ENCODE measurements around the gene SRMS. TPM values are rescaled to one million over a fixed set of nuclear protein-coding genes. Genes with fewer than 3 reads are reported as not detected.

SRMS gene
- polyA plus RNA-seq, 1 experiment, result not detected

GRCh38 chr20:63494420-63495166, 53.0 kb downstream of the SRMS start:
- Histone ChIP-seq H3K27ac (ENCODE audit: low read depth, low read length) (peak overlapping the region; percentile 21), H3K4me3 (ENCODE audit: low read depth, low read length) (no peak overlapping the region), H3K27me3 (ENCODE audit: control insufficient read depth, insufficient read depth, low read length) (peaks cover 21% of the 10 kb centered on the region), H3K9me3 (ENCODE audit: control insufficient read depth, insufficient read depth, low read length) (no peaks in the 10 kb centered on the region; the same call in 1 of the 2 replicates)
- ChIA-PET CTCF (no interaction called here), POLR2A (no interaction called here)
- TF ChIP-seq CTCF (IDR thresholded peaks at IDR 0.05; ENCODE audit: low read depth, low read length), result no peak
- no peak for DNase-seq (ENCODE audit: low read depth, low spot score)

DNA sequence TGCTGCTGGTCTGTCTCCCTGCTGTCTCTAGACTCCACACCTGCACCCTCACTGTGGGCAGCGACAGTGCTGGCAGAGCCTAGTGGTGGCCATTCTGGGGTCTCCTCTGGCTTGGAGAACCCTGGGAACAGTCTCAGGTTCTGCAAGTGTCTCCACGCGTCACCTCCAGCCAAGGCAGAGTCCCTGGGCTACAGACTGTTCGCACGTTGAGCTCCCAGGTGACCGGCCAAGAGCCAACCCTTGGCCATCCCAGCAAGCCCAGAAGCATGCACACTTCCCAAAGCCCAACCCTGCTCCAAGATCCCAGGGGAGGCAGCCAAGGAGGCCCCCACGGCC, 53.5 kb downstream of the SRMS start:
- H3K4me3 ChIP-seq (ENCODE audit: low read depth, low read length), result no peak overlapping the region
- H3K9me3 ChIP-seq (ENCODE audit: control insufficient read depth, insufficient read depth, low read length), result no peaks in the 10 kb centered on the region; the same call in 1 of the 2 replicates
- peaks cover 21% of the 10 kb centered on the region for H3K27me3 ChIP-seq (ENCODE audit: control insufficient read depth, insufficient read depth, low read length)
- no peak overlapping the region for H3K27ac ChIP-seq (ENCODE audit: low read depth, low read length)
- CTCF ChIA-PET, result no interaction called here
- DNase-seq (ENCODE audit: low read depth, low spot score), result no peak
- no peak for TF ChIP-seq CTCF (IDR thresholded peaks at IDR 0.05; ENCODE audit: low read depth, low read length)
- POLR2A ChIA-PET, result interaction anchor here (0.6 kb wide), 1 partner anchor 17 kb away, joined by 5 read pairs; no protein-coding TSS in a partner anchor

DNA sequence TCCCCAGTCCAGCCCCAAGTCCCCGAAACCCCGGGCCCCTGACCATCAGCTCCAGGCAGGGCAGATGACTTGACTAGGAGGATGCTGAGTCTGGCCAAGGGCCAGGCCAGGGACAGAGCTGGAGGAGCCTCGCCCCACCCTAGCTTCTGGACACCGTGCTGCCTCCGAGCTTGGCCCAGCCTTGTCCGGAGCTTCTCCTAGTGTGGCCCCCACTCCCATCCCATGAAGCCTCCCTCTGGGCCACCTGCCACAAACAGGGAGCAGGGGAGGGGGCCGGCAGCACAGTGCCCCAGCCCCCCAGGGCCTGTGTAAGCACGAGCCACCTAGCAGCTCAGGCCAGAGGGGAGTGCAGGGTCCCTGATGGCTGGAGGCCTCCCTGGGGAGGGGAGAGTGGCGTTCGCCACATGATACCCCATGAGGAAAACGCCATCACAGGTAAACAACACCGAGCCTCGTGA, 54.0 kb downstream of the SRMS start:
- TF ChIP-seq CTCF (IDR thresholded peaks at IDR 0.05; ENCODE audit: low read depth, low read length), result no peak
- Histone ChIP-seq H3K27ac (ENCODE audit: low read depth, low read length) (no peak overlapping the region), H3K9me3 (ENCODE audit: control insufficient read depth, insufficient read depth, low read length) (no peaks in the 10 kb centered on the region; the same call in 1 of the 2 replicates), H3K27me3 (ENCODE audit: control insufficient read depth, insufficient read depth, low read length) (peaks cover 25% of the 10 kb centered on the region), H3K4me3 (ENCODE audit: low read depth, low read length) (no peak overlapping the region)
- ChIA-PET CTCF (no interaction called here), POLR2A (interaction anchor here (0.6 kb wide), 2 partner anchors 18 to 146 kb away, joined by 3 to 5 read pairs; no protein-coding TSS in a partner anchor)
- no peak for DNase-seq (ENCODE audit: low read depth, low spot score)

DNA sequence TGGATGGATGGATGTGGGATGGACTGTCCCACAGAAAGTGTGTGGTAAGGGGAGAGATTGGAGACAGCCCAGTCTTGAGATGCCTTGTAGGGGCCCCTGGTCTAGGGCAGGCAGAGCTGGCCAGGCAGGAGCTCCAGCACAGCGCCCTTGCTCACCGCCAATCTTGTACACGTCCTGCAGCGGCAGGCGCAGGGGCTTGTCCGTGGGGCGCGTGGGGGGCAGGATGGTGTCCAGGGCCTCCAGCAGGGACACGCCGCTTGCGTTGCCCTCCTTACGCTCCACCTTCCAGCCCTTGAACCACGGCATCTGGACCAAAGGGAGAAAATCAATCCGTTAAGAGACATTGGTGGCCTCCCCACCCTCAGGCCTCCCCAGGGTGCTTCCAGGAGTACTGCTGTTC, 54.6 kb downstream of the SRMS start:
- no peak for TF ChIP-seq CTCF (IDR thresholded peaks at IDR 0.05; ENCODE audit: low read depth, low read length)

DNA sequence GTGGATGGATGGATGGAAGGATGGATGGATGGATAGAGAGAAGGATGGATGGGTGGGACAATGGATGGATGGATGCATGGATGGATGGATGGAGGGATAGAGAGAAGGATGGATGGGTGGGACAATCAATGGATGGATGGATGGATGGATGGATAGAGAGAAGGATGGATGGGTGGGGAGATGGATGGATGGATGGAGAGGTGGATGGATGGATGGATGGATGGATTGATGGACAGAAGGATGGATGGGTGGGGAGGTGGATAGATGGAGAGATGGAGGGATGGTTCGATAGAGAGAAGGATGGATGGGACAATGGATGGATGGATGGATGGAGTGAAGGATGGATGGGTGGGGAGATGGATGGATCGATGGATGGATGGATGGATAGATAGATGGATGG, 55.0 kb downstream of the SRMS start:
- POLR2A ChIA-PET, result no interaction called here
- H3K9me3 ChIP-seq (ENCODE audit: control insufficient read depth, insufficient read depth, low read length), result no peaks in the 10 kb centered on the region; the same call in 1 of the 2 replicates
- no peak for TF ChIP-seq CTCF (IDR thresholded peaks at IDR 0.05; ENCODE audit: low read depth, low read length)
- no peak for DNase-seq (ENCODE audit: low read depth, low spot score)
- H3K27me3 ChIP-seq (ENCODE audit: control insufficient read depth, insufficient read depth, low read length), result peaks cover 23% of the 10 kb centered on the region
- no peak overlapping the region for H3K4me3 ChIP-seq (ENCODE audit: low read depth, low read length)
- CTCF ChIA-PET, result no interaction called here
- no peak overlapping the region for H3K27ac ChIP-seq (ENCODE audit: low read depth, low read length)

More for the DNA sequence above, 54.6 kb downstream of the SRMS start:
- CTCF ChIA-PET, result no interaction called here
- no peak overlapping the region for H3K4me3 ChIP-seq (ENCODE audit: low read depth, low read length)
- DNase-seq (ENCODE audit: low read depth, low spot score), result no peak
- no peaks in the 10 kb centered on the region; the same call in 1 of the 2 replicates for H3K9me3 ChIP-seq (ENCODE audit: control insufficient read depth, insufficient read depth, low read length)
- H3K27ac ChIP-seq (ENCODE audit: low read depth, low read length), result no peak overlapping the region
- H3K27me3 ChIP-seq (ENCODE audit: control insufficient read depth, insufficient read depth, low read length), result peaks cover 21% of the 10 kb centered on the region
- POLR2A ChIA-PET, result interaction anchor here (0.6 kb wide), 1 partner anchor 147 kb away, joined by 3 read pairs; no protein-coding TSS in a partner anchor

Data from AG04450 (cell line).